Neural cell (in vitro differentiated cells): ENCODE data around the gene ADIPOR2. TPM values are rescaled to one million over a fixed set of nuclear protein-coding genes. Genes with fewer than 3 reads are reported as not detected.

Experiments used
- H2AFZ ChIP-seq: fragments of 200-600, 300-800 bp; sonication (generic), shearing (Covaris generic); 2 replicates; pipeline ENCODE4 v1.6.0; 2014; ENCODE audit warnings: low read depth, mild to moderate bottlenecking, antibody characterized with exemption, low read length, moderate library complexity
- H3F3A ChIP-seq: fragments of 200-600 bp; shearing (Covaris generic); 2 replicates; pipeline ENCODE4 v1.6.1; 2016; ENCODE audit warnings: mild to moderate bottlenecking, moderate library complexity, mixed read lengths, antibody characterized with exemption, low read length; ENCODE audit not compliant: insufficient read depth, poor library complexity, severe bottlenecking
- H3K27ac ChIP-seq: fragments of 200-600, 300-800 bp; sonication (generic), shearing (Covaris generic); 2 replicates; pipeline ENCODE4 v1.5.1; 2014; ENCODE audit warnings: mild to moderate bottlenecking, low read length, moderate library complexity
- H3K27me3 ChIP-seq: fragments of 300-800, 200-600 bp; sonication (generic), shearing (Covaris generic); 2 replicates; pipeline ENCODE4 v1.6.0; 2014; ENCODE audit warnings: mild to moderate bottlenecking, low read depth, low read length, moderate library complexity; ENCODE audit not compliant: insufficient read depth
- H3K36me3 ChIP-seq: fragments of 300-800, 200-600 bp; sonication (generic), shearing (Covaris generic); 2 replicates; pipeline ENCODE4 v1.5.1; 2014; ENCODE audit warnings: mild to moderate bottlenecking, antibody characterized with exemption, low read length, moderate library complexity; ENCODE audit not compliant: insufficient read depth
- H3K4me2 ChIP-seq: fragments of 300-800, 200-600 bp; sonication (generic), shearing (Covaris generic); 2 replicates; pipeline ENCODE4 v1.6.0; 2014; ENCODE audit warnings: mild to moderate bottlenecking, low read length
- H3K4me3 ChIP-seq: fragments of 300-800, 200-600 bp; sonication (generic), shearing (Covaris generic); 2 replicates; pipeline ENCODE4 v1.5.1; 2014; ENCODE audit warnings: mild to moderate bottlenecking, low read length, moderate library complexity
- H3K79me2 ChIP-seq: fragments of 200-600 bp; shearing (Covaris generic); replicated peaks from 2 replicates; pipeline ENCODE4 v1.6.0; 2014; ENCODE audit warnings: mild to moderate bottlenecking, low read length, moderate library complexity; ENCODE audit not compliant: insufficient read depth
- H3K9ac ChIP-seq: fragments of 300-800, 200-600 bp; sonication (generic), shearing (Covaris generic); 2 replicates; pipeline ENCODE4 v1.6.1; 2016; ENCODE audit warnings: mild to moderate bottlenecking, low read length, mixed read lengths
- H3K9me2 ChIP-seq: fragments of 200-600 bp; shearing (Covaris generic); 2 replicates; pipeline ENCODE4 v1.6.1; 2016; ENCODE audit warnings: mild to moderate bottlenecking, low read length, mixed read lengths; ENCODE audit not compliant: insufficient read depth
- H3K9me3 ChIP-seq: fragments of 200-600, 300-800 bp; sonication (generic), shearing (Covaris generic); 2 replicates; pipeline ENCODE4 v1.6.1; 2016; ENCODE audit warnings: mild to moderate bottlenecking, mixed run types, low read length, moderate library complexity, mixed read lengths
- H4K20me1 ChIP-seq: fragments of 200-600 bp; shearing (Covaris generic); 2 replicates; pipeline ENCODE4 v1.6.1; 2016; ENCODE audit warnings: mild to moderate bottlenecking, mixed run types; ENCODE audit not compliant: insufficient read depth
- EP300 ChIP-seq: fragments of 450-650 bp; conservative IDR thresholded peaks from 2 replicates; pipeline ENCODE4 v1.6.1; 2014; ENCODE audit warnings: antibody characterized with exemption, mild to moderate bottlenecking, moderate library complexity; ENCODE audit not compliant: poor library complexity, severe bottlenecking
- EZH2 ChIP-seq: fragments of 200-600, 300-800 bp; shearing (Covaris generic), sonication (generic); IDR thresholded peaks from 2 replicates; pipeline ENCODE4 v1.6.1; 2014; ENCODE audit warnings: antibody characterized with exemption, low read length, borderline replicate concordance, mild to moderate bottlenecking; ENCODE audit not compliant: insufficient read depth, poor library complexity, severe bottlenecking
- MXI1 ChIP-seq: fragments of 450-650 bp; conservative IDR thresholded peaks from 2 replicates; pipeline ENCODE4 v1.6.1; 2014; ENCODE audit warnings: antibody characterized with exemption, mild to moderate bottlenecking; ENCODE audit not compliant: poor library complexity, severe bottlenecking
- POLR2AphosphoS5 ChIP-seq: IDR thresholded peaks from 2 replicates; pipeline ENCODE4 v1.6.1; 2012
- RAD21 ChIP-seq: fragments of 450-650 bp; conservative IDR thresholded peaks from 2 replicates; pipeline ENCODE4 v1.6.1; 2014; ENCODE audit warnings: antibody characterized with exemption, mild to moderate bottlenecking, moderate library complexity
- SMC3 ChIP-seq: fragments of 450-650 bp; conservative IDR thresholded peaks from 2 replicates; pipeline ENCODE4 v1.6.1; 2014; ENCODE audit warnings: antibody characterized with exemption, mild to moderate bottlenecking, moderate library complexity; ENCODE audit not compliant: poor library complexity
- TAF1 ChIP-seq: IDR thresholded peaks from 2 replicates; pipeline ENCODE4 v1.6.1; 2012; ENCODE audit warnings: low read depth
- polyA plus RNA-seq: library from polyadenylated mRNA; depleted of rRNA; stranded (reverse); fragments of >200 nt; gene quantifications from 2 replicates; pipeline ENCODE4 v1.2.3, GENCODE V29; 2014
- TF ChIP-seq, protein P1 (sequence below): IDR thresholded peaks from 2 replicates; pipeline ENCODE4 v1.6.1; 2012; ENCODE audit warnings: borderline replicate concordance
- TF ChIP-seq, protein P2 (sequence below): fragments of 450-650 bp; IDR thresholded peaks from 2 replicates; pipeline ENCODE4 v1.5.1; 2014; ENCODE audit warnings: antibody characterized with exemption, mild to moderate bottlenecking, moderate library complexity; ENCODE audit not compliant: poor library complexity, severe bottlenecking

ADIPOR2 gene
- polyA plus RNA-seq, 1 donor from 2014 or later = 18.5 TPM

DNA sequence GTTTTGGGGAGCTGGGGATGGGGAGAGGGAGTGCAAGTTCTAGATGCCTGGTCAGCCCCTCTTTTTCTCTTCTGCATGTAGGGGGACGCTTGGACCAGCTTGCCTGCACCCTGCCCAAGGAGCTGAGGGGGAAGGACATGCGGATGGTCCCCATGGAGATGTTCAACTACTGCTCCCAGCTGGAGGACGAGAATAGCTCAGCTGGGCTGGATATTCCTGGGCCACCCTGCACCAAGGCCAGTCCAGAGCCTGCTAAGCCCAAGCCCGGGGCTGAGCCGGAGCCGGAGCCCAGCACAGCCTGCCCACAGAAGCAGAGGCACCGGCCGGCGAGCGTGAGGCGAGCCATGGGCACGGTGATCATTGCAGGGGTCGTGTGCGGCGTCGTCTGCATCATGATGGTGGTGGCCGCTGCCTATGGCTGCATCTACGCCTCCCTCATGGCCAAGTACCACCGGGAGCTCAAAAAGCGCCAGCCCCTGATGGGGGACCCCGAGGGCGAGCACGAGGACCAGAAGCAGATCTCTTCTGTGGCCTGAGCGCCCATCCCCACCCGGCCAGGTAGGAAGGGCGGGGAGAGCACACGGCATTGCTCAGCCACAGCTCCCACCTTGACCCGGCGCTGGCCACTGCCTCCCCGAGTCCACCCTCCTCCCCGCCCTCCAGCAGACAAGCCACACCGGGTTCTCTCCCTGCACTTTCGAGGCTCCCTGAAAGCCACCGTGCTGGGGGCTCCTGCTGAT is 143.5 kb downstream of the ADIPOR2 start:
- H3K4me3 ChIP-seq = no peak overlapping the region
- no peaks in the 10 kb centered on the region for H3K36me3 ChIP-seq
- H3K4me2 ChIP-seq = no peak overlapping the region
- no peak overlapping the region for H3K27ac ChIP-seq
- no peaks in the 10 kb centered on the region for H3F3A ChIP-seq
- no peaks in the 10 kb centered on the region for H4K20me1 ChIP-seq
- no peaks in the 10 kb centered on the region for H3K9me3 ChIP-seq
- no peak overlapping the region for H3K9ac ChIP-seq
- no peaks in the 10 kb centered on the region for H3K9me2 ChIP-seq
- no peak overlapping the region for H2AFZ ChIP-seq
- no peaks in the 10 kb centered on the region for H3K79me2 ChIP-seq
- peaks cover 17% of the 10 kb centered on the region for H3K27me3 ChIP-seq
- TF ChIP-seq SMC3 (no peak), POLR2AphosphoS5 (no peak)
- TF ChIP-seq, protein P1, sequence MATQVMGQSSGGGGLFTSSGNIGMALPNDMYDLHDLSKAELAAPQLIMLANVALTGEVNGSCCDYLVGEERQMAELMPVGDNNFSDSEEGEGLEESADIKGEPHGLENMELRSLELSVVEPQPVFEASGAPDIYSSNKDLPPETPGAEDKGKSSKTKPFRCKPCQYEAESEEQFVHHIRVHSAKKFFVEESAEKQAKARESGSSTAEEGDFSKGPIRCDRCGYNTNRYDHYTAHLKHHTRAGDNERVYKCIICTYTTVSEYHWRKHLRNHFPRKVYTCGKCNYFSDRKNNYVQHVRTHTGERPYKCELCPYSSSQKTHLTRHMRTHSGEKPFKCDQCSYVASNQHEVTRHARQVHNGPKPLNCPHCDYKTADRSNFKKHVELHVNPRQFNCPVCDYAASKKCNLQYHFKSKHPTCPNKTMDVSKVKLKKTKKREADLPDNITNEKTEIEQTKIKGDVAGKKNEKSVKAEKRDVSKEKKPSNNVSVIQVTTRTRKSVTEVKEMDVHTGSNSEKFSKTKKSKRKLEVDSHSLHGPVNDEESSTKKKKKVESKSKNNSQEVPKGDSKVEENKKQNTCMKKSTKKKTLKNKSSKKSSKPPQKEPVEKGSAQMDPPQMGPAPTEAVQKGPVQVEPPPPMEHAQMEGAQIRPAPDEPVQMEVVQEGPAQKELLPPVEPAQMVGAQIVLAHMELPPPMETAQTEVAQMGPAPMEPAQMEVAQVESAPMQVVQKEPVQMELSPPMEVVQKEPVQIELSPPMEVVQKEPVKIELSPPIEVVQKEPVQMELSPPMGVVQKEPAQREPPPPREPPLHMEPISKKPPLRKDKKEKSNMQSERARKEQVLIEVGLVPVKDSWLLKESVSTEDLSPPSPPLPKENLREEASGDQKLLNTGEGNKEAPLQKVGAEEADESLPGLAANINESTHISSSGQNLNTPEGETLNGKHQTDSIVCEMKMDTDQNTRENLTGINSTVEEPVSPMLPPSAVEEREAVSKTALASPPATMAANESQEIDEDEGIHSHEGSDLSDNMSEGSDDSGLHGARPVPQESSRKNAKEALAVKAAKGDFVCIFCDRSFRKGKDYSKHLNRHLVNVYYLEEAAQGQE = no peak

DNA sequence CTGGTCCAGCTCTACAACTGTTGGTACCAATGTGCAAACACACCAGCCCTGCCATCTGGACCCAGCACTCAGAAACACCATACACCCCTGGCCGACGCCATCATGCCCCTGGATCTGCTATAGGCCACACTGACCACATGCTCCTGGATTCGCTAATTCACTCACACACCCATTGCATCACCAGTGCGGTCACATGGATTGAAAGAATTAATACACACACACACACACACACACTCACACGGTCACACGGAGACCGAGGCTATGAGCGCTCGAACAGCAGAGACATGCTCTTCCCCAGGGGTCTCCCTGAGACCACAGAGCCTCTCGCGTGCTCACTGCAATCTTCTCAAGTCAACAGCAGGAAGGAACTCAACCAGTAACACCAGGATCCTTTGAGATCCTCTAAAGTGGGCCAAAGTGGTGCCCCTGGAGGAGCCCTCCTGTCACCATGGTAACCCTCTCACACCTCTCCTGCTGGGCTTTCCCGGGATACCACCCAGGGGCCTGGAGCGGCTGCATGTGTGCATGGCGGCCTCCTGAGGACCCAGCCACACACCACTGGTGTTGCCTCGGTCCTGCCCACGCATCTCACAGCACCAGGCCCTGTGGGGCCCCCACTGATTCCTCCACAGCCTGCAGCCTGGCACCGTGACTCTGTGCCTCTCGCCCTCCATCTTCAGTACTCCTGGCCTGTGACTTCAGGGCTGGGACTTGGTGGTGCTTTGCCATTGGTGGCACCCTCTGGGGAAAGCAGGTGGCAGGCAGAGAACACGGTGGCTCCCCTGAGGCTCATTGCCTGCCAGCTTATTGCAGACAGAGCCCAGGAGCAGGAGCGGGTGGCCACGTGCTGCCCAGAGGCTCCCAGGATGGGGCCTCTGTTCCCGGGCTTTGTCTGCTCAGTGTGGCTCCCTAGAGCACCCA is 144.6 kb downstream of the ADIPOR2 start:
- H3K4me2 ChIP-seq = no peak overlapping the region
- no peaks in the 10 kb centered on the region for H3K9me3 ChIP-seq
- H4K20me1 ChIP-seq = no peaks in the 10 kb centered on the region
- TF ChIP-seq EP300 (no peak), RAD21 (no peak), MXI1 (no peak), SMC3 (no peak), TAF1 (no peak), POLR2AphosphoS5 (no peak), EZH2 (no peak)
- TF ChIP-seq, protein P2, sequence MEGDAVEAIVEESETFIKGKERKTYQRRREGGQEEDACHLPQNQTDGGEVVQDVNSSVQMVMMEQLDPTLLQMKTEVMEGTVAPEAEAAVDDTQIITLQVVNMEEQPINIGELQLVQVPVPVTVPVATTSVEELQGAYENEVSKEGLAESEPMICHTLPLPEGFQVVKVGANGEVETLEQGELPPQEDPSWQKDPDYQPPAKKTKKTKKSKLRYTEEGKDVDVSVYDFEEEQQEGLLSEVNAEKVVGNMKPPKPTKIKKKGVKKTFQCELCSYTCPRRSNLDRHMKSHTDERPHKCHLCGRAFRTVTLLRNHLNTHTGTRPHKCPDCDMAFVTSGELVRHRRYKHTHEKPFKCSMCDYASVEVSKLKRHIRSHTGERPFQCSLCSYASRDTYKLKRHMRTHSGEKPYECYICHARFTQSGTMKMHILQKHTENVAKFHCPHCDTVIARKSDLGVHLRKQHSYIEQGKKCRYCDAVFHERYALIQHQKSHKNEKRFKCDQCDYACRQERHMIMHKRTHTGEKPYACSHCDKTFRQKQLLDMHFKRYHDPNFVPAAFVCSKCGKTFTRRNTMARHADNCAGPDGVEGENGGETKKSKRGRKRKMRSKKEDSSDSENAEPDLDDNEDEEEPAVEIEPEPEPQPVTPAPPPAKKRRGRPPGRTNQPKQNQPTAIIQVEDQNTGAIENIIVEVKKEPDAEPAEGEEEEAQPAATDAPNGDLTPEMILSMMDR = no peak
- TF ChIP-seq, protein P1 = no peak
- no peak overlapping the region for H3K9ac ChIP-seq
- no peak overlapping the region for H3K27ac ChIP-seq
- H2AFZ ChIP-seq = no peak overlapping the region
- no peaks in the 10 kb centered on the region for H3K9me2 ChIP-seq
- H3F3A ChIP-seq = no peaks in the 10 kb centered on the region
- H3K4me3 ChIP-seq = no peak overlapping the region
- no peaks in the 10 kb centered on the region for H3K79me2 ChIP-seq
- H3K27me3 ChIP-seq = peaks cover 16% of the 10 kb centered on the region
- no peaks in the 10 kb centered on the region for H3K36me3 ChIP-seq
